Measurements from ENCODE around the gene QRSL1. TPM values are rescaled to one million over a fixed set of nuclear protein-coding genes. Genes with fewer than 3 reads are reported as not detected.

Gene QRSL1
- total RNA-seq, 1 experiment from 2014 or later, result 19.5 TPM

GRCh38 chr6:106620931-106621672 lies 8.3 kb upstream of the QRSL1 start:
- Histone ChIP-seq H3K56ac (ENCODE audit: insufficient read length, low read depth, low read length) (no peak overlapping the region), H3K9me3 (ENCODE audit: control insufficient read depth, low read depth, low read length) (peaks cover 7% of the 10 kb centered on the region), H3K18ac (ENCODE audit: insufficient read length, low read depth, low read length) (no peak overlapping the region), H3K79me1 (ENCODE audit: insufficient read depth, low read depth, low read length, poor library complexity, severe bottlenecking) (no peaks in the 10 kb centered on the region), H4K91ac (ENCODE audit: insufficient read length, low read depth, low read length) (no peak overlapping the region), H3K4ac (ENCODE audit: low read depth, low read length) (no peak overlapping the region), H3K27me3 (ENCODE audit: insufficient read depth, low read length) (no peaks in the 10 kb centered on the region), H3K9ac (ENCODE audit: extremely low read depth, insufficient read length, low read length) (no peak overlapping the region), H2AK5ac (ENCODE audit: insufficient read length, low read length) (no peak overlapping the region), H3T11ph (ENCODE audit: low read length) (no peak overlapping the region), H3K4me1 (ENCODE audit: insufficient read depth, low read length) (peaks cover 8% of the 10 kb centered on the region; the same call in 1 of the 2 replicates), H2BK15ac (ENCODE audit: low read depth, low read length) (no peak overlapping the region), H3K23me2 (ENCODE audit: insufficient read length, low read depth, low read length, poor library complexity, severe bottlenecking) (no peaks in the 10 kb centered on the region), H2BK5ac (ENCODE audit: insufficient read length, low read length) (no peak overlapping the region), H2BK120ac (ENCODE audit: low read depth, low read length, poor library complexity, severe bottlenecking) (no peak overlapping the region), H3K23ac (ENCODE audit: insufficient read length, low read depth, low read length) (no peak overlapping the region), H2AFZ (ENCODE audit: low read length) (no peak overlapping the region), H4K5ac (ENCODE audit: insufficient read length, low read depth, low read length) (no peak overlapping the region), H3K79me2 (ENCODE audit: insufficient read depth, low read length) (no peaks in the 10 kb centered on the region), H3K4me2 (ENCODE audit: insufficient read depth, insufficient read length, low read length) (no peak overlapping the region), H4K20me1 (ENCODE audit: control insufficient read depth, insufficient read depth, insufficient read length) (no peaks in the 10 kb centered on the region), H2BK20ac (ENCODE audit: low read depth, low read length, poor library complexity, severe bottlenecking) (no peak overlapping the region), H3K14ac (ENCODE audit: insufficient read depth, low read length) (no peak overlapping the region), H3K27ac (ENCODE audit: insufficient read length, low read depth, low read length) (no peak overlapping the region), H4K8ac (replicated peaks; ENCODE audit: insufficient read length, low read depth, low read length) (no peak overlapping the region), H2BK12ac (ENCODE audit: insufficient read length, low read depth, low read length) (no peak overlapping the region)
- Mint-ChIP-seq H3K36me3 (ENCODE audit: insufficient read depth in 1 of 3, low read depth in 3 of 3) (peaks cover 21 to 48% (median 38%) of the 10 kb centered on the region in 3 experiments), H3K4me3 (no peak overlapping the region), H3K4me1 (peaks cover 30 to 36% of the 10 kb centered on the region in 2 experiments), H3K27ac (peak overlapping the region in 2 of 3 experiments; percentile 49 to 83; a peak in 5 of 7 replicates), H3K27me3 (ENCODE audit: low read depth) (no peaks in the 10 kb centered on the region; the same call in 1 of the 2 replicates), H3K9me3 (peaks cover 14 to 18% of the 10 kb centered on the region in 2 experiments)
- WGBS (ENCODE audit: extremely low coverage, insufficient read length, low lambda C conversion rate), result no CpG with 5 or more reads among the region's 3 CpGs
- no peak for DNase-seq
- TF ChIP-seq, protein P1, sequence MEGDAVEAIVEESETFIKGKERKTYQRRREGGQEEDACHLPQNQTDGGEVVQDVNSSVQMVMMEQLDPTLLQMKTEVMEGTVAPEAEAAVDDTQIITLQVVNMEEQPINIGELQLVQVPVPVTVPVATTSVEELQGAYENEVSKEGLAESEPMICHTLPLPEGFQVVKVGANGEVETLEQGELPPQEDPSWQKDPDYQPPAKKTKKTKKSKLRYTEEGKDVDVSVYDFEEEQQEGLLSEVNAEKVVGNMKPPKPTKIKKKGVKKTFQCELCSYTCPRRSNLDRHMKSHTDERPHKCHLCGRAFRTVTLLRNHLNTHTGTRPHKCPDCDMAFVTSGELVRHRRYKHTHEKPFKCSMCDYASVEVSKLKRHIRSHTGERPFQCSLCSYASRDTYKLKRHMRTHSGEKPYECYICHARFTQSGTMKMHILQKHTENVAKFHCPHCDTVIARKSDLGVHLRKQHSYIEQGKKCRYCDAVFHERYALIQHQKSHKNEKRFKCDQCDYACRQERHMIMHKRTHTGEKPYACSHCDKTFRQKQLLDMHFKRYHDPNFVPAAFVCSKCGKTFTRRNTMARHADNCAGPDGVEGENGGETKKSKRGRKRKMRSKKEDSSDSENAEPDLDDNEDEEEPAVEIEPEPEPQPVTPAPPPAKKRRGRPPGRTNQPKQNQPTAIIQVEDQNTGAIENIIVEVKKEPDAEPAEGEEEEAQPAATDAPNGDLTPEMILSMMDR (conservative IDR thresholded peaks at IDR 0.05), result no peak

Measured in H9 (cell line).